ENCODE results near the gene YWHAH.

Gene YWHAH

DNA sequence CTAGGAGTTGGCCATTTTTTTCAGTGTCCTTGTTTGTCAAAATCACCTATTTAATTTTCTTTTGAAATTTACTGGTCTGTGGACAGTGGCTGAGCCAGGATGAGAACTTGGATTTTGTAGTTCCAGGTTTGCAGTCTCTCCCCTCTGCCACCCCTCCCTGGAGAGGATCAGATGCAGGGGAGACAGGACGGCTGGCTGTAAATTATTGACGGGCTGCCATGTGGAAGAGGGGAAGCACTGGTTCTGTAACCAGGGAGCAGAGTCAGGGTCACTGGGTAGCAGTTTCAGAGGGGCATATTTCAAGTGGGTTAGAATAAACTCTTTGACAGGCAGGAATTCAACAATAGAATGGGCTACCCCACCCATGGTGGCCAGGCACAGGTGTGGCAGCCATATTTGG lies 20.6 kb upstream of the YWHAH start:
- no peak for DNase-seq

- no peak for DNase-seq
Measured at GRCh38 chr22:31925056-31925455, 19.3 kb upstream of the YWHAH start.

DNA sequence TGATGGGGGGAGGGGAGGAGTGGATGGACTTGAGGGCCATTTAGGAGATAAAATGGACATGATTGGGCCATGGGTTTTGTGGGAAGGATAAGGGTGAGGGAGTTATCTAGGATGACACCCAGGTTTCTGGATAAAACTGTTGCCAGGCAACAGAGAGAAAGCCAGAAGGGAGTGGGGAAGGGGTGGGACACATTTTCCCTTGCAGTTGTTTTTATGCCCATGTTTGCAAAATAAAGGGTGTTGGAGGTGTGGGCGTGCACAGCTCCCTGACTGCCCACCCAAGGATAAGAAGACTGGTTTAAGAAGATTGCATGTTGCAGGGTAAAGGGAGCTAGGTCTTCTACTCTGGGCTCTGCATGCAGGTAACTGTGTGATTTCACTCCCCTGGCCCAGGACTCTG lies 18.3 kb upstream of the YWHAH start:
- DNase-seq = no peak

GRCh38 chr22:31926969-31927368 lies 17.4 kb upstream of the YWHAH start:
- DNase-seq = no peak

- no peak for DNase-seq
Measured at GRCh38 chr22:31927562-31927961, 16.8 kb upstream of the YWHAH start.

- DNase-seq = no peak
Measured at GRCh38 chr22:31929167-31929930, 15.0 kb upstream of the YWHAH start.

GRCh38 chr22:31932863-31933262 lies 11.5 kb upstream of the YWHAH start:
- DNase-seq = no peak

- no peak for DNase-seq
Measured at GRCh38 chr22:31933406-31933805, 10.9 kb upstream of the YWHAH start.

GRCh38 chr22:31933816-31934482 lies 10.4 kb upstream of the YWHAH start:
- no peak for DNase-seq

DNA sequence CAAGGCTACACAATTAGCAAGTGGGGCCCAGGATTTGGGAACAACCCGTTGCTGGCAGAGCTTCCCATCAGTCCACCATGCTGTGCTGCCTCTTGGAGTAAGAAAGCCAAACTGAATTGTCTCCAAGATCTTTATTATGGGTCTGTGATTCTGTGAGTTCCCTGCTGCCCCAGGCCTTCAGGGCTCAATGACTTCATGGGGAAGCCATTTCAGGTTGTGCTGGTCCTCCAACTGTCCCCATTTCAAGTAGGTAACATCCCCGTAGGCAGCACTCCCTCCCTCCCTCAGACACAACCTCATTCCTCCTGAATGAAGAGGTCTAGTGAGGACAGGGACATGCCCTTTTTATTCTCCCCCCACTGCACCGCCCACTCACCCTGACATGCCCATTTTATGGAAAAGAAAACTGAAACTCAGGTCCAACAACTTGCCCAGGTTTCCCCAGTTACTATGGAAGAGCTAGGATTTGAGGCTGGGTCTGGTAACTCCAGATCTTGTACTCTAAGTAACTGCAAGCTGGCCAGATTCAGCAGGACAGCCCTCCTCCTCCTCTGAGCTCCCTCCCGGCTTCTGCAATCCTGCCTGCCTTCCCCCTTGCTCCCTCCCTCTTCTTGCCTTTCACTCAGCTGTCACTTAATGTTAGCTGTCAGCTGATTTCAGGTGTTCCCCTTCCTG lies 8.2 kb upstream of the YWHAH start:
- no peak for DNase-seq

- DNase-seq = no peak
Measured at GRCh38 chr22:31937341-31937740, 7.0 kb upstream of the YWHAH start.

DNA sequence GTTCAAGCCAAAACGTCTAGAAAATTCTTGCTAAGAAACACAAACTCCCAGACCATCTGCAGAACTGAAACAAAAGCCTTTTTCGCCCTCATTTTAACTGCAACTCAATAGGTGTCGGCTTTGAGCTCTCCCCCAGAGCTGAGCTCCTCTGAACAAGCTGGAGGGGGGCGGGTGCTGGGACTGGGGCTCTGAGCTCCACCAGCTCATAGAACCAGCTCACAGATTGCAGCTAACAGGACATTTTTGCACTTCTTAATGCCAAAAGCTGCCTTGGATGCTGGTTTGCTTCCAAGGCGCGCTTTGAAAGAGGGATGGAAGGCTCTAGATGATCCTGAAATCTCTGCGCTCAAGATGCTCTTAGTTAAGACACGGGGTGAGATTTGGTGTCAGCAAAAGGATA lies 6.0 kb upstream of the YWHAH start:
- no peak for DNase-seq

DNA sequence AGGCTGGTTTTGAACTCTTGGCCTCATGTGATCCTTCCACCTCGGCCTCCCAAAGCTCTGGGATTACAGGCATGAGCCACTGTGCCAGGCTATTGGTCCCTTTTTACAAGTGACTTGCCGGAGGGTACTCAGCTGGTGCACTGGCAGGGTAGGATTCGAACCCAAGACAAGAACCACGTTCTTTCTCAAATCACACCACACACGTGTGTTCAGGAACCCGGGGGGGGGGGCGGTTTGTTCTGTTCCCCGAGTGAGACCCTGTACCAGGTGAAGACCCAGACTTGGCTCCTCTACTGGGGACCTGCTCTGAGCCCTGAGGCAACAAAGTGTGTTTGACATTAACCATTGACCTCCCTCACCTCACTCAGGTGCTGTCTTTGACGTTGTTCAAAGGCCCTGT lies 3.8 kb upstream of the YWHAH start:
- no peak for DNase-seq

DNA sequence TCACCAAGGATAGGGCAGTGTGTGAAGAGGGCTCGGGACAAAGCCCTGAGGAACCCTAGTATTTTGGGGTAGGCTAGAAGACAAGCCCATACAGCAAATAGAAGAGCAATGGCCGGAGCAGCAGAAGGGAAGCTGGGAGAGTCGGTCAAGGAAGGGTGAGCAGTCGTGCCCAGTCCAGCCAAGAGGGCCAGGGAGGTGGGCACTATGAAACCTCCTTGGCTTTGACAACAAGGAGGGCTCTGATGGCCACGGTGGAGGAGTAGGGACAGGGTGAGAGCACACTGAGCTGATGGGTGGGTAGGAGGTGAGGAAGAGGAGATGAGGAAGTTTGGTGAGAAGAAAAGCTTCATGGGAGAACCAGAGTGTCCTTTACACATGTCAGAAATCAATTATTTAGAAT lies 2.2 kb upstream of the YWHAH start:
- DNase-seq = no peak

GRCh38 chr22:31943206-31943977 lies 943 bp upstream of the YWHAH start:
- DNase-seq = peak in 1 of 2 donors; percentile 5

- peak; percentile 7 to 19 for DNase-seq
Measured at GRCh38 chr22:31944700-31945442, 536 bp downstream of the YWHAH start.

GRCh38 chr22:31945443-31945855 lies 1.1 kb downstream of the YWHAH start:
- no peak for DNase-seq

DNA sequence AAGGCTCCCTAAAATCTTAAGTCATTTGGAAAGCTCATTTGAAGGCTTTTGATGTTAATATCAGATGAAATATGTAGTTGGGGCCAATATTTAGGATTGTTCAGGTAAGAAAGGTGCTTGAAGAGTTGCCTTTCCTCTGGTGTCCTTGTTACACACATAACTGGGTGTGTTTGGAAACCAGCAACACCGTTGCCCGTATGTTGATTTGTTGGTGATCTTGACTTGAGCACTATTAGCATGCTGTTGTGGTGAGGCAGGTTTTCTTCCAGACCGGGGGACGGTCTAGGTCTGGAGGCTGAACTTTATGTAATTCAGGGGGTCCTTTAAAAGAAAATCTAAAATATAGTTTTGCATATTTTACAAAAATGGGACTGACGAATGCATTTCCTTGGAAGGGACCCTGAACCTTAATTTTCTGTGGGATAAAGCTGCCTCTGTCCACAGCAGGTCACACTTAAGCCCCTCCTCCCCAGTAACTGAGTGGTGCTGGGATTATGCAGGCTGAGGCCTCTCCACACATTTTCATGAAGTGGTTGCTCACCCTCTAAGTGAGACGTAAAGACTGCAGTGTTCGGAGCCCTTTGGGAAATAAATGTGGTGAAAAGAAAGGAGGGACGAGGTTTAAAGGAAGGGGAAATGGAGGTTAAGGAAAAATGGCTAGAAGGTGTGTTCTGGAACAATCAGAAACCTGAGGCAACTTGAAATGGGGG lies 1.8 kb downstream of the YWHAH start:
- no peak for DNase-seq

DNA sequence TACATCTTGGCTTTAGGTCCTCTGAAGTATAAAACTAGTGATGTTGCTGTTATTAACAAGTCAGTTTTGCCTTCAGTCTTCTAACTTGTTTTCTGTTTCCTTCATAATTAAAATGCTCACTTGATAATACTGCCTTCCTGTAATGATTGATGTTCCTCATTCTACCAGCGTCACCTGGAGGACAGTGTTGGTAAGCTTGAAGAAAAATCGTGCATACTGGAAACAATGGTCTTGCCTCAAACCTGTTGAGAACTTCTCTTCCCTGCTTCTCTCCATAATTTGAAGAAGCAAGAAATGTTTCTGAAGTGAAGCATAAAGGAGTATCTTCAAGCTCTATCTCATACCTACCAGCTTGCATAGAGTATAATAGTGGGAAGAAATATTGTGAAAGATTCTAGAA lies 3.0 kb downstream of the YWHAH start:
- no peak for DNase-seq

DNA sequence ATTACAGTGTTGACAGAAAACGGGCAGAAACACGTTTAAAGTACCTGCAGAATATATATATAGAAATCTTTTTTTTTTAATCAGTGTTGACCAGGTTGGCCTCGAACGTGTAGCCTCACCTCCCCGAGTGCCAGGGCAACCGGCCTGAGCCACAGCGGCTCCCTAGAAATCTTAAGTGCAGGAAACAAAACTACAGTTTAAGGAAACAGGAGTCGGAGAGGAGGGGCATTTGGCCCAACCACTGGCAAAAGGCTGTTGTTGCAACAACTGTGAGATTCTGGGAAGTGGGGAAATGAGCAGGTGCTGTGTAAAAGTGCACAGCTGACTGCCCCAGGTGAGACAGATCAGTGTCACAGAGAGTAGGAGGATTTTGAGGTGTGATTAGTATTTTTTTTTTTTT lies 3.7 kb downstream of the YWHAH start:
- no peak for DNase-seq

GRCh38 chr22:31950226-31950625 lies 5.9 kb downstream of the YWHAH start:
- no peak for DNase-seq
